Measurements from ENCODE around the gene NOL4L. TPM values are rescaled to one million over a fixed set of nuclear protein-coding genes. Genes with fewer than 3 reads are reported as not detected.
"Not testable (repeated sequence)": the region's sequence is repeated elsewhere in the genome, so short reads cannot be mapped to it uniquely, and the experiment has no call there.

NOL4L gene
- total RNA-seq, 1 donor from 2014 or later: 19.7 TPM

GRCh38 chr20:32598606-32599005 lies 13.5 kb upstream of the NOL4L start:
- DNase-seq: no peak
- no peaks in the 10 kb centered on the region for H3K36me3 ChIP-seq
- H3K9me3 ChIP-seq: no peaks in the 10 kb centered on the region

GRCh38 chr20:32597714-32598113 lies 12.6 kb upstream of the NOL4L start:
- no peak for TF ChIP-seq CTCF (IDR thresholded peaks at IDR 0.05)
- no peaks in the 10 kb centered on the region for H3K36me3 ChIP-seq
- no peaks in the 10 kb centered on the region for H3K27me3 ChIP-seq
- H3K4me1 ChIP-seq: no peaks in the 10 kb centered on the region
- no peak overlapping the region for H3K27ac ChIP-seq
- DNase-seq: no peak
- H3K4me3 ChIP-seq: no peak overlapping the region
- intact Hi-C loops (cut with DNase I): no loop called here
- no peak for ATAC-seq
- no peaks in the 10 kb centered on the region for H3K9me3 ChIP-seq

More at GRCh38 chr20:32598606-32599005, 13.5 kb upstream of the NOL4L start:
- intact Hi-C loops (cut with DNase I): no loop called here
- Histone ChIP-seq H3K4me3 (no peak overlapping the region), H3K4me1 (no peaks in the 10 kb centered on the region), H3K27ac (no peak overlapping the region), H3K27me3 (no peaks in the 10 kb centered on the region)
- TF ChIP-seq CTCF (IDR thresholded peaks at IDR 0.05): no peak
- ATAC-seq: no peak

GRCh38 chr20:32596681-32597252 lies 11.6 kb upstream of the NOL4L start:
- no peak for TF ChIP-seq CTCF (IDR thresholded peaks at IDR 0.05)
- no peak for ATAC-seq
- intact Hi-C loops (cut with DNase I): no loop called here

GRCh38 chr20:32595143-32595542 lies 10.0 kb upstream of the NOL4L start:
- H3K27ac ChIP-seq: no peak overlapping the region
- no peaks in the 10 kb centered on the region for H3K9me3 ChIP-seq
- intact Hi-C loops (cut with DNase I): no loop called here
- DNase-seq: no peak
- no peaks in the 10 kb centered on the region for H3K36me3 ChIP-seq
- H3K27me3 ChIP-seq: no peaks in the 10 kb centered on the region
- no peak for TF ChIP-seq CTCF (IDR thresholded peaks at IDR 0.05)
- H3K4me3 ChIP-seq: no peak overlapping the region
- no peaks in the 10 kb centered on the region for H3K4me1 ChIP-seq
- no peak for ATAC-seq

More at GRCh38 chr20:32596681-32597252, 11.6 kb upstream of the NOL4L start:
- Histone ChIP-seq H3K4me1 (no peaks in the 10 kb centered on the region), H3K4me3 (no peak overlapping the region), H3K9me3 (no peaks in the 10 kb centered on the region), H3K36me3 (no peaks in the 10 kb centered on the region), H3K27ac (no peak overlapping the region), H3K27me3 (no peaks in the 10 kb centered on the region)
- no peak for DNase-seq

- ATAC-seq; DNase-seq; H3K27ac ChIP-seq; H3K27me3 ChIP-seq; H3K4me3 ChIP-seq; H3K36me3 ChIP-seq; intact Hi-C loops (cut with DNase I); H3K4me1 ChIP-seq; H3K9me3 ChIP-seq: not testable (repeated sequence)
These were observed 9.5 kb upstream of the NOL4L start for GRCh38 chr20:32594669-32595068.

- H3K27ac ChIP-seq: no peak overlapping the region
- DNase-seq: no peak
- H3K4me1 ChIP-seq: no peaks in the 10 kb centered on the region
- no peak overlapping the region for H3K4me3 ChIP-seq
- no peaks in the 10 kb centered on the region for H3K36me3 ChIP-seq
- H3K9me3 ChIP-seq: no peaks in the 10 kb centered on the region
- no peak for TF ChIP-seq CTCF (IDR thresholded peaks at IDR 0.05)
- H3K27me3 ChIP-seq: no peaks in the 10 kb centered on the region
- intact Hi-C loops (cut with DNase I): no loop called here
- ATAC-seq: no peak
These were observed 9.1 kb upstream of the NOL4L start for GRCh38 chr20:32594204-32594603.

GRCh38 chr20:32592616-32593015 lies 7.5 kb upstream of the NOL4L start:
- H3K27ac ChIP-seq; H3K27me3 ChIP-seq; H3K4me1 ChIP-seq; H3K36me3 ChIP-seq; ATAC-seq; intact Hi-C loops (cut with DNase I); DNase-seq; H3K9me3 ChIP-seq; H3K4me3 ChIP-seq: not testable (repeated sequence)
